ENCODE data around the gene OR8D2. TPM values are rescaled to one million over a fixed set of nuclear protein-coding genes. Genes with fewer than 3 reads are reported as not detected.

OR8D2 gene, protein sequence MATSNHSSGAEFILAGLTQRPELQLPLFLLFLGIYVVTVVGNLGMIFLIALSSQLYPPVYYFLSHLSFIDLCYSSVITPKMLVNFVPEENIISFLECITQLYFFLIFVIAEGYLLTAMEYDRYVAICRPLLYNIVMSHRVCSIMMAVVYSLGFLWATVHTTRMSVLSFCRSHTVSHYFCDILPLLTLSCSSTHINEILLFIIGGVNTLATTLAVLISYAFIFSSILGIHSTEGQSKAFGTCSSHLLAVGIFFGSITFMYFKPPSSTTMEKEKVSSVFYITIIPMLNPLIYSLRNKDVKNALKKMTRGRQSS
- not detected for total RNA-seq

GRCh38 chr11:124320097-124320496 is at the start of gene OR8D2:
Gene OR8D2 (minus strand): TSS chr11:124320197. CDS start chr11:124320197, 0 bp downstream.
- intact Hi-C loops (cut with DNase I), result no loop called here
- H3K9ac ChIP-seq (ENCODE audit: low read depth in 2 of 2, low read length in 2 of 2), result no peak within 1 kb of the TSS

GRCh38 chr11:124359566-124359965 is 39.6 kb upstream of the OR8D2 start:
- no peaks in the 10 kb centered on the region for H3K4me1 ChIP-seq

More at GRCh38 chr11:124320097-124320496, at the start of gene OR8D2:
- Histone ChIP-seq H3K36me3 (no peaks in the 10 kb centered on the region), H3K27me3 (no peaks in the 10 kb centered on the region), H3K27ac (no peak within 1 kb of the TSS), H3K9me3 (no peaks in the 10 kb centered on the region), H3K4me3 (no peak within 1 kb of the TSS), H3K4me1 (no peaks in the 10 kb centered on the region)
- DNase-seq, result no peak
- TF ChIP-seq CTCF (IDR thresholded peaks at IDR 0.05), result no peak

GRCh38 chr11:124346311-124346955 is 26.4 kb upstream of the OR8D2 start:
- H3K27ac ChIP-seq, result no peak overlapping the region
- H3K36me3 ChIP-seq, result no peaks in the 10 kb centered on the region
- intact Hi-C loops (cut with DNase I), result no loop called here

More at GRCh38 chr11:124359566-124359965, 39.6 kb upstream of the OR8D2 start:
- H3K9me3 ChIP-seq, result no peaks in the 10 kb centered on the region
- intact Hi-C loops (cut with DNase I), result no loop called here
- no peak for DNase-seq
- no peak overlapping the region for H3K27ac ChIP-seq
- TF ChIP-seq CTCF (IDR thresholded peaks at IDR 0.05), result no peak
- no peaks in the 10 kb centered on the region for H3K27me3 ChIP-seq
- no peaks in the 10 kb centered on the region for H3K36me3 ChIP-seq
- no peak overlapping the region for H3K4me3 ChIP-seq
- H3K9ac ChIP-seq (ENCODE audit: low read depth in 2 of 2, low read length in 2 of 2), result no peak overlapping the region

GRCh38 chr11:124344346-124344745 is 24.3 kb upstream of the OR8D2 start:
- H3K9me3 ChIP-seq, result no peaks in the 10 kb centered on the region
- intact Hi-C loops (cut with DNase I), result no loop called here
- no peaks in the 10 kb centered on the region for H3K4me1 ChIP-seq
- H3K27ac ChIP-seq, result no peak overlapping the region
- no peak overlapping the region for H3K4me3 ChIP-seq
- no peak overlapping the region for H3K9ac ChIP-seq (ENCODE audit: low read depth in 2 of 2, low read length in 2 of 2)
- no peaks in the 10 kb centered on the region for H3K27me3 ChIP-seq
- DNase-seq, result no peak
- H3K36me3 ChIP-seq, result no peaks in the 10 kb centered on the region
- no peak for TF ChIP-seq CTCF (IDR thresholded peaks at IDR 0.05)

More at GRCh38 chr11:124346311-124346955, 26.4 kb upstream of the OR8D2 start:
- H3K9ac ChIP-seq (ENCODE audit: low read depth in 2 of 2, low read length in 2 of 2), result no peak overlapping the region
- no peak for DNase-seq
- no peak overlapping the region for H3K4me3 ChIP-seq
- TF ChIP-seq CTCF (IDR thresholded peaks at IDR 0.05), result no peak
- no peaks in the 10 kb centered on the region for H3K4me1 ChIP-seq
- no peaks in the 10 kb centered on the region for H3K9me3 ChIP-seq
- no peaks in the 10 kb centered on the region for H3K27me3 ChIP-seq

- Histone ChIP-seq H3K27ac (no peak overlapping the region), H3K4me3 (no peak overlapping the region), H3K4me1 (no peaks in the 10 kb centered on the region), H3K9ac (ENCODE audit: low read depth in 2 of 2, low read length in 2 of 2) (no peak overlapping the region), H3K9me3 (no peaks in the 10 kb centered on the region), H3K36me3 (no peaks in the 10 kb centered on the region), H3K27me3 (no peaks in the 10 kb centered on the region)
- no peak for TF ChIP-seq CTCF (IDR thresholded peaks at IDR 0.05)
- no peak for DNase-seq
- intact Hi-C loops (cut with DNase I), result no loop called here
Observed at GRCh38 chr11:124340142-124340447, 20.1 kb upstream of the OR8D2 start.

All from colonic mucosa (tissue), 4 donors.